D721Med (cell line): ENCODE measurements around the gene NCKAP5L.
A peak's percentile ranks its signal among the peaks of the same experiment; 100 is the strongest.
"Not testable (repeated sequence)": the region's sequence is repeated elsewhere in the genome, so short reads cannot be mapped to it uniquely, and the experiment has no call there.

ENCODE experiments used
- DNase-seq: peaks from one replicate; pipeline ENCODE4 v3.0.0; 2011; ENCODE audit warnings: low spot score; ENCODE audit not compliant: insufficient read length
- FAIRE-seq: peaks from 2 replicates; lab custom pipeline; 2011; peaks lifted over from hg19 to GRCh38; lab: Jason Lieb, UNC
- TF ChIP-seq, protein P1 (sequence below): IDR thresholded peaks from 2 replicates; pipeline ENCODE4 v1.5.1; 2012; ENCODE audit warnings: mild to moderate bottlenecking, control low read depth; ENCODE audit not compliant: insufficient read depth; ENCODE audit errors: missing control alignments

NCKAP5L gene

DNA sequence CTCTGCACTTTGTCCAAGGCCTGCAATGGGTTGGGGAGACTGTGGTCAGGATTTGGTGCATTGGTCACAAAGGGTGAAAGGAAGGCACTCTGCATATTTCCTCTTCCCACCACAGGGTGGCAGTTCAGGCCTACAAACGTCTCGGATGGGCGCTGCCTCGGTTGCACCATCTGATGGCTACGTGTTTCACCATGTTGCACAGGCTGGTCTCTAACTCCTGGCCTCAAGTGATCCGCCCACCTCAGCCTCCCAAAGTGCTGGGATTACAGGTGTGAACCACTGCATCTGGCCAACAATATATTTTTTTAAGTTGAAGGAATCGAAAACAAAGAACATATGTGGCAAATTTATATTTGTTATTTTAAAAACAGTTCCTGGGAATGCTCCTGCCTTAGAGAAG is 51.8 kb downstream of the NCKAP5L start:
- DNase-seq, result peak; percentile 48
- TF ChIP-seq, protein P1, sequence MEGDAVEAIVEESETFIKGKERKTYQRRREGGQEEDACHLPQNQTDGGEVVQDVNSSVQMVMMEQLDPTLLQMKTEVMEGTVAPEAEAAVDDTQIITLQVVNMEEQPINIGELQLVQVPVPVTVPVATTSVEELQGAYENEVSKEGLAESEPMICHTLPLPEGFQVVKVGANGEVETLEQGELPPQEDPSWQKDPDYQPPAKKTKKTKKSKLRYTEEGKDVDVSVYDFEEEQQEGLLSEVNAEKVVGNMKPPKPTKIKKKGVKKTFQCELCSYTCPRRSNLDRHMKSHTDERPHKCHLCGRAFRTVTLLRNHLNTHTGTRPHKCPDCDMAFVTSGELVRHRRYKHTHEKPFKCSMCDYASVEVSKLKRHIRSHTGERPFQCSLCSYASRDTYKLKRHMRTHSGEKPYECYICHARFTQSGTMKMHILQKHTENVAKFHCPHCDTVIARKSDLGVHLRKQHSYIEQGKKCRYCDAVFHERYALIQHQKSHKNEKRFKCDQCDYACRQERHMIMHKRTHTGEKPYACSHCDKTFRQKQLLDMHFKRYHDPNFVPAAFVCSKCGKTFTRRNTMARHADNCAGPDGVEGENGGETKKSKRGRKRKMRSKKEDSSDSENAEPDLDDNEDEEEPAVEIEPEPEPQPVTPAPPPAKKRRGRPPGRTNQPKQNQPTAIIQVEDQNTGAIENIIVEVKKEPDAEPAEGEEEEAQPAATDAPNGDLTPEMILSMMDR, result peak; percentile 82
- FAIRE-seq, result no peak

- not testable (repeated sequence) for FAIRE-seq
Observed at GRCh38 chr12:49773102-49773501, 55.1 kb downstream of the NCKAP5L start.

GRCh38 chr12:49767333-49767732 is 60.9 kb downstream of the NCKAP5L start:
- DNase-seq, result no peak
- TF ChIP-seq, protein P1, result no peak
- FAIRE-seq, result no peak

More at GRCh38 chr12:49773102-49773501, 55.1 kb downstream of the NCKAP5L start:
- DNase-seq, result not testable (repeated sequence)

DNA sequence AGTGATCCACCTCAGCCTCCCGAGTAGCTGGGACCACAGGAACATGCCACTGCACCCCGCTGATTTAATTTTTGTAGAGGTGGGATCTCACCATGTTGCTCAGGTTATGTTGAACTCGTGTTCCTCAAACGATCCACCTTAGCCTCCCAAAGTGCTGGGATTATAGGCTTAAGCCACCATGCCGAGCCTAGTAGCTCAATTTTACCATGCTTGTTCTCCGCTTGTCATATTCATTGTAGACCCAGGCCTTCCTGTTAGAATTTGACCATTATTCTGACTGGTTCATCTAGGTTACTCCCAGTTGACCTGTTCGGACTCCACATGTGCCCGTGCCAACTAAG is 62.1 kb downstream of the NCKAP5L start:
- DNase-seq, result no peak
- no peak for FAIRE-seq

DNA sequence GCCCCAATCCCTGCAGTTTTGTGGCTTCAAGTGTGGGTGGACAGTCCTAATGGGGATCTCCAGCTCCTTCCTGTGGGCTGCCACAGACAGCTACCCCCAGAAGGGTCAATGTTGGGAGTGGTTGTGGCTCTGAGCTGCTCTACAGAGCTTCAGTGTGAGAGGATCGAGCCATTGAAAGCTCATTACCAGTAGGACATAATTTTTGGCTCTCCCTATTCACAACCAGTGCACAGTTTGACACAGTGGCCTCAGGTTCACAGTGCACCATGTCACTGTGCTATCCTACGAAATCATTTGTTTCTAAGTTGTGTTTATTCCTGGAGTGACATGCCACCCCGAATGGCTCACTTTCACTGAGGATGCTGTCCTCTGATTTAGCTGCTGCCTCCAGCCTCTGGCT is 64.1 kb downstream of the NCKAP5L start:
- FAIRE-seq, result no peak
- TF ChIP-seq, protein P1, result no peak
- DNase-seq, result no peak

More for the DNA sequence above, 62.1 kb downstream of the NCKAP5L start:
- TF ChIP-seq, protein P1, result no peak

GRCh38 chr12:49763006-49763591 is 65.1 kb downstream of the NCKAP5L start:
- DNase-seq, result peak; percentile 51
- TF ChIP-seq, protein P1, result peak; percentile 62
- no peak for FAIRE-seq

DNA sequence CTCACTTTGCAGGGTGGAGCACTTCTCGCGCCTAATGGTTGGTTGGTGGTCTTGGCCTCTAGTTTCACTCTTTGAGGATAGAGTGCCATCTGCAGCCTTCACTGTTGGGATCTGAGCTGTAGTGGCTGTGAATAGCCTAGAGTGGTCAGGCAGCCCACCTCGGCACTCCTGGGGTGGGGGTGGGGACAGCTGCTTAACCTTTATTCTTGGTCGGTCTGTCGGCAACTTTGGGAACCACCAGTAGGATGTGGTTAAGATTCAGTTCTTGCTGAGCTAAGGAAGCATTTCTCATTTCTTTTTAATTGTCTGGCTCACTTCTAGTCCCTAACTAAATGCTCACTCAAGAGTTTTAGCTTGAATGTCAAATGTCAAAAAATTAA is 65.8 kb downstream of the NCKAP5L start:
- FAIRE-seq (no peak), DNase-seq (no peak)
- TF ChIP-seq, protein P1, result no peak
